Frontal cortex (tissue), 4 donors: Measurements from ENCODE around the gene ABAT. TPM values are rescaled to one million over a fixed set of nuclear protein-coding genes. Genes with fewer than 3 reads are reported as not detected.
"Not testable (repeated sequence)": the region's sequence is repeated elsewhere in the genome, so short reads cannot be mapped to it uniquely, and the experiment has no call there.

Experiments used
- DNase-seq, 2 donors: peaks; one replicate each; pipeline ENCODE4 v3.0.0; 2012; ENCODE audit warnings: low spot score in 2 of 2
- FAIRE-seq: peaks from 2 replicates; lab custom pipeline; 2012; peaks lifted over from hg19 to GRCh38; lab: Jason Lieb, UNC
- total RNA-seq: library from RNA; depleted of rRNA; stranded (reverse); fragments of >200 nt; gene quantifications from one replicate; pipeline ENCODE4 v1.2.3, GENCODE V29; 2014
- donor health status: control.
- donor health status: control.
- donor health status: control.

ABAT gene
- total RNA-seq, 1 donor from 2014 or later = 110 TPM

GRCh38 chr16:8733849-8734540 lies 59.6 kb downstream of the ABAT start:
- FAIRE-seq (no peak), DNase-seq (no peak)

GRCh38 chr16:8735574-8735973 lies 61.2 kb downstream of the ABAT start:
- FAIRE-seq (no peak), DNase-seq (no peak)

- no peak for FAIRE-seq
- no peak for DNase-seq
Observed at GRCh38 chr16:8736123-8736668, 61.8 kb downstream of the ABAT start.

- FAIRE-seq (no peak), DNase-seq (no peak)
Observed at GRCh38 chr16:8739151-8739550, 64.7 kb downstream of the ABAT start.

GRCh38 chr16:8739989-8740704 lies 65.7 kb downstream of the ABAT start:
- DNase-seq = no peak
- no peak for FAIRE-seq

- FAIRE-seq (no peak), DNase-seq (no peak)
Observed at GRCh38 chr16:8740775-8741355, 66.4 kb downstream of the ABAT start.

- DNase-seq (no peak), FAIRE-seq (no peak)
Observed at GRCh38 chr16:8741636-8742035, 67.2 kb downstream of the ABAT start.

- DNase-seq (no peak), FAIRE-seq (no peak)
Observed at GRCh38 chr16:8742068-8742467, 67.7 kb downstream of the ABAT start.

- not testable (repeated sequence) for DNase-seq, FAIRE-seq
Observed at GRCh38 chr16:8748944-8749343, 74.5 kb downstream of the ABAT start.

GRCh38 chr16:8751481-8752311 lies 77.3 kb downstream of the ABAT start:
- DNase-seq (no peak), FAIRE-seq (no peak)

- FAIRE-seq (no peak), DNase-seq (no peak)
Observed at GRCh38 chr16:8752706-8753105, 78.3 kb downstream of the ABAT start.

- FAIRE-seq = no peak
Observed at GRCh38 chr16:8753416-8754054, 79.1 kb downstream of the ABAT start.

GRCh38 chr16:8756755-8757154 lies 82.3 kb downstream of the ABAT start:
- DNase-seq (no peak), FAIRE-seq (no peak)

More at GRCh38 chr16:8753416-8754054, 79.1 kb downstream of the ABAT start:
- no peak for DNase-seq

- DNase-seq (no peak), FAIRE-seq (no peak)
Observed at GRCh38 chr16:8758022-8758421, 83.6 kb downstream of the ABAT start.

- no peak for DNase-seq
- no peak for FAIRE-seq
Observed at GRCh38 chr16:8760021-8760420, 85.6 kb downstream of the ABAT start.

- DNase-seq (no peak), FAIRE-seq (no peak)
Observed at GRCh38 chr16:8761078-8761477, 86.7 kb downstream of the ABAT start.

GRCh38 chr16:8762254-8762653 lies 87.8 kb downstream of the ABAT start:
- no peak for DNase-seq
- no peak for FAIRE-seq

- no peak for FAIRE-seq
- DNase-seq = no peak
Observed at GRCh38 chr16:8763083-8763482, 88.7 kb downstream of the ABAT start.

GRCh38 chr16:8763899-8764298 lies 89.5 kb downstream of the ABAT start:
- FAIRE-seq (no peak), DNase-seq (no peak)
